ENCODE measurements around the gene DEFB118.
"Not testable (repeated sequence)": the region's sequence is repeated elsewhere in the genome, so short reads cannot be mapped to it uniquely, and the experiment has no call there.

The DEFB118 gene, protein sequence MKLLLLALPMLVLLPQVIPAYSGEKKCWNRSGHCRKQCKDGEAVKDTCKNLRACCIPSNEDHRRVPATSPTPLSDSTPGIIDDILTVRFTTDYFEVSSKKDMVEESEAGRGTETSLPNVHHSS

DNA sequence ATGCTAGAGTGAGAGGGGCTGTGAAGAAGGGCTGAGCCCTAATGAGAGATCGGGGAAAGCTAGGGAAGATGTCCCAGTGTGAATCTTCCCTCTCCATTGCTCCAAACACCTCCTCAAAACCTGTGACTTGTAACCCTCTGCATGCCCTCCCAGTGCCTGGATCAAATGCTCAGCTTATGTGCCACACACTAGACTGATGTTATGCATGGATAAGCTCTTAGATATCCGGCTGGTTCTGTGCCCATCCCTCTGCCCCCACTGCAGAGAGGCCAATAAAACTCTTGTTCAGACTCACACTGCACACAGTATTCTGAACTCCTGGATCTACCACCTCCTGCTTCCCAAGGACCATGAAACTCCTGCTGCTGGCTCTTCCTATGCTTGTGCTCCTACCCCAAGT lies at the start of gene DEFB118:
TSS of gene DEFB118 (plus strand) at position 301 of the 400 bp plus-strand sequence. CDS start at position 351, 50 bp downstream.
- in situ Hi-C loops (cut with HindIII; ENCODE audit: low sequenced_read_pairs), result no loop called here

GRCh38 chr20:31322504-31322903 lies 45.9 kb upstream of the DEFB118 start:
- in situ Hi-C loops (cut with HindIII; ENCODE audit: low sequenced_read_pairs), result no loop called here

DNA sequence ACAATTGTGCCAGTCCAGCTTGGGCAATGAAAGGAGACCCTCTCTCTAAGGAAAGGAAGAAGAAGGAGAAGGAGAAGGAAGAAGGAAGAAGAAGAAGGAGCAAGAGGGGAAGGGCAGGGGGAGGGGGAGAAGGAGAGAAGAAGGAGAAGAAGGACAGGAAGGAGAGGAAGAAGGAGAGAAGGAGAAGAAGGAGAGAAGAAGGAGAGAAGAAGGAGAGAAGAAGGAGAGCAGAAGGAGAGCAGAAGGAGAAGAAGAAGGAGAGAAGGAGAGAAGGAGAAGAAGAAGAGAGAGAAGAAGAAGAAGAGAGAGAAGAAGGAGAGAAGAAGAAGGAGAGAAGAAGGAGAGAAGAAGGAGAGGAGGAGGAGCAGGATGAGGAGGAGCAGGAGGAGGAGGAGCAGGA lies 37.5 kb upstream of the DEFB118 start:
- in situ Hi-C loops (cut with HindIII; ENCODE audit: low sequenced_read_pairs), result no loop called here

- in situ Hi-C loops (cut with HindIII; ENCODE audit: low sequenced_read_pairs), result no loop called here
These were observed 26.9 kb upstream of the DEFB118 start for GRCh38 chr20:31341470-31341869.

DNA sequence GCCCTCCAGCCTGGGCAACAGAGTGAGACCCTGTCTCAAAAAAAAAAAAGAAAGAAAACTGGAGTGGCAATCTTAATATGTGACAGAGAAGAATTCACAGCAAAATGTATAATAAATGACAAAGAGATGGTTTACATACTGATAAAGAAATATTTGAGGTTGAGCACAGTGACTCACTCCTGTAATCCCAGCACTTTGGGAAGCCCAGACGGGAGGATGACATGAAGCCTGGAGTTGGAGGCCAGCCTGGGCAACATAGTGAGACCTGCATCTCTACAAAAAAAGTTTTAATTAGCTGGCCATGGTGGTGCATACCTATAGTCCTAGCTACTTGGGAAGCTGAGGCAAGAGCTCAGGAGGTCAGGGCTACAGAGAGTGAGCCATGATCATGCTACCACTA lies 12.4 kb upstream of the DEFB118 start:
- in situ Hi-C loops (cut with HindIII; ENCODE audit: low sequenced_read_pairs), result no loop called here

- in situ Hi-C loops (cut with HindIII; ENCODE audit: low sequenced_read_pairs), result no loop called here
These were observed 5.1 kb upstream of the DEFB118 start for GRCh38 chr20:31363295-31363694.

DNA sequence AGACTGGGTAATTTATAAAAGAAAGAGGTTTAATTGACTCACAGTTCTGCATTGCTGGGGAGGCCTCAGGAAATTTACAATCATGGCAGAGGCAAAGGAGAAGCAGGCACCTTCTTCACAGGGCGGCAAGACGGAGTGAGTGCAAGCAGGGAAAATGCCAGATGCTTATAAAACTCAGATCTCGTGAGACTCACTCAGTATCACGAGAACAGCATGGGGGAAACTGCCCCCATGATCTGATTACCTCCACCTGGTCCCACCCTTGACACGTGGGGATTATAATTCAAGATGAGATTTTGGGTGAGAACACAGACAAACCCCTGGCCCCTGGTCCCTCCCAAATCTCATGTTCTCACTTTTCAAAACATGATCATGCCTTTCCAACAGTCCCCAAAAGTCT lies 4.1 kb upstream of the DEFB118 start:
- in situ Hi-C loops (cut with HindIII; ENCODE audit: low sequenced_read_pairs), result not testable (repeated sequence)

DNA sequence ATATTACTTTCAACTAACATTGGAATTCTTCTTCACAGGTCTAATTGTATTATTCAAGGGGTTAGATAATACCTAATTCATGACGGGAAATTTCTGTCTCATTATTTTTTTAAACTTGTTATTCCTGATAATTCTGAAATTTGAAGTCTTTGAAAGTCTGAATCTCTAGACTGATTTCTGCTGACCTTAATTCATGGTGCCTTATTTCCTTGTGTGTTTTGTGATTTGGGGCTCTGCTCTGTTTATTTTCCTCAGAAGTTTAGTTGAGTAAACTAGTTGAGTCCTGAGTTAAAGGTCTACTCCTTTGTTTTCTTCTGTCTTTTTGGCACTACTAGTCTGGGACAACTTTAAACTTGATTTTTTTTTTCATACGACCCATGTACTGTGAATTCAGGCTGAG lies 5.9 kb downstream of the DEFB118 start:
- in situ Hi-C loops (cut with HindIII; ENCODE audit: low sequenced_read_pairs), result no loop called here

DNA sequence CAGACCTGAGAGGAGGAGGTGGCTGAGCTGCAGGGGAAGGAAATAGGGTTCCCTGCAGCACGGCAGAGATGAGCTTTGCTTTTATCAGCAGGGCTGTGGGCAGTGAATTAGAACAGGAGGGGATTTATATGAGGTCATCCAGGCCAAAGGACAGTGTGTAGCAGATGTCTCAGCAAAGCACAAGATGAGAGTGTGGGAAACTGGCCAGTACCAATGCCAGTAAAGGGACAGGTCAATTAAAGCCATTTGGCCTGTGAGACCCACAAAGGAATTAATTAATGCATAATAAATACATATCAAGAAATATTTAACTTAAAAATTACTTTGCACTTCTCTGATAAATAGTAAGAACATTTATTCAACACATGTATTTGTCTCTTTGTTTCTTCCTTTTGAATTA lies 22.1 kb downstream of the DEFB118 start, which contains the start of gene DEFB119:
TSS of gene DEFB119 (minus strand) at position 101 of the 400 bp plus-strand sequence. CDS start 107 bp downstream, outside the sequence.
- in situ Hi-C loops (cut with HindIII; ENCODE audit: low sequenced_read_pairs), result no loop called here

GRCh38 chr20:31392836-31393235 lies 24.4 kb downstream of the DEFB118 start:
- in situ Hi-C loops (cut with HindIII; ENCODE audit: low sequenced_read_pairs), result no loop called here

- in situ Hi-C loops (cut with HindIII; ENCODE audit: low sequenced_read_pairs), result no loop called here
These were observed 26.5 kb downstream of the DEFB118 start for GRCh38 chr20:31394900-31395299.

DNA sequence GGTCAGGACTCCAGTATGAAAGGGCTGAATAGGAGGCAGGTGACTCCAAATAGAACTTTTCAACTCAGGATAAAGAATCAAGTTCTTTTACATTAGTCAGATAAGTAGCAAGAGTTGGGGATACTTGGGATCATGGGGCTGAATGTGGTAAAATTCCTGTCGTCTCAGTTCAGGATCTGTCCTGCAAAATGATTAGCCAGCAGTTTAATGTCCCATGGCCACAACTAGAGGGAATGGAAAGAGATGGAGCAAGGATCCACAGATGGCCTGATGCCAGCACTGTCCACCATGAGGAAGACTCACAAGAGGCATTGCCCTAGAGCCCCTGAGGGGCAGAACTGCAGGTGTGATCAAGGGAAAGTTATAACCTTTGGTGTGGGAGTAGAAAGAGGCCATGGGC lies 35.5 kb downstream of the DEFB118 start:
- in situ Hi-C loops (cut with HindIII; ENCODE audit: low sequenced_read_pairs), result no loop called here

DNA sequence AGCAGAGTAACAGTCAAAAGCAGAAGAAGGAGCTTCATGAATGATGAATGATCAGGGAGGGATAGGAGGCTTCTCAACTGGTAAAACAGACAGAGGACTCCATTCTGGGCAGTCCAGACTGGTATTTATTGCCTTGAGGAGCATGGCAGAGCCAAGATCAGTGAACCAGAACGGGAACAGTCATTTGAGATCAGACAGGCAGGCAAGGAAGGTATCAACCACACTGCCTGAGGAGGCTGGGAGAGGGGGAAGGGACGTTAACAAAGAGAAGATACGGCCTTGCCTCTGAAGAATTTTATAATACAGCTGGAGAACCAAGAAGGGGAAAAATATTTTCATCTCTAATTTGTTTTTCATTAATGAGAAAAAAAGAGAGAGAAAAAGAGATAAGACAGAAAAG lies 37.7 kb downstream of the DEFB118 start, which contains the start of gene DEFB121:
TSS of gene DEFB121 (minus strand) at position 101 of the 400 bp plus-strand sequence. CDS start at position 38, 63 bp downstream.
- in situ Hi-C loops (cut with HindIII; ENCODE audit: low sequenced_read_pairs), result no loop called here

DNA sequence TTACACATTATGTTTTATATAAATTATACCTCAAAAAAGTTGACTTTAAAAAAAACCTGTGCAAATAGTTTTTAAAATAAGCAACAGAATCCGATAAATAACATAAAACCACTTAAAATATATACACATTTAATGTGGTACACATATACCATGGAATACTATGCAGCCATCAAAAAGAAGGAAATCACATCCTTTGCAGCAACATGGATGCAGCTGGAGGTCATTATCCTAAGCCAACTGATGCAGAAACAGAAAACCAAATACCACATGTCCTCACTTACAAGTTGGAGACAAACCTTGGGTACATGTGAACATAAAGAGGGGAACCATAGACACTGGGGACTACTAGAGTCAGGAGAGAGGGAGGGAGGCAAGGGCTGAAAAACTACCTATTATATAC lies 41.6 kb downstream of the DEFB118 start:
- in situ Hi-C loops (cut with HindIII; ENCODE audit: low sequenced_read_pairs), result no loop called here

GRCh38 chr20:31414381-31414780 lies 46.0 kb downstream of the DEFB118 start:
- in situ Hi-C loops (cut with HindIII; ENCODE audit: low sequenced_read_pairs), result no loop called here

- in situ Hi-C loops (cut with HindIII; ENCODE audit: low sequenced_read_pairs), result no loop called here
These were observed 47.3 kb downstream of the DEFB118 start for GRCh38 chr20:31415653-31416052.

DNA sequence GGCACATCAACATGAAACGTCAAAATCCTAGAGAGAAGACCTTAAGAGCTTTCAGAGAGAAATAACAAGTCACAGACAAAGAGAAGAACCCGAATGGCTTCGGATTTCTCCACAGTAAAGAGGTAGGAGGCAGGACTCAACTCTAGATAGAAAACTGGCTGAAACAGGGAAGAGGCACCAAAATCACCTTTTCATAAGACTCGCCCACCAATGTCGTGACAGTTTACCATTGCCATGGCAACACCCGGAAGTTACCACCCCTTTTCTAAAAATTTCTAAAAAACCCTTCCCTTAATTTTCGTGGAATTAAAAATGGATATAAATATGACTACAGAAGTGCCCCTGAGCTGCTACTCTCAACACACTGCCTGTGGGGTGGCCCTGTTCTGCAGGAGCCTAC lies 49.9 kb downstream of the DEFB118 start:
- in situ Hi-C loops (cut with HindIII; ENCODE audit: low sequenced_read_pairs), result no loop called here
